GM12874 (cell line): ENCODE measurements around the gene CTSD.

Experiments
- TF ChIP-seq, protein P1 (sequence below): IDR thresholded peaks from 2 replicates; pipeline ENCODE4 v1.5.1; 2011; ENCODE audit warnings: low read depth, mild to moderate bottlenecking, control low read depth, low read length, moderate library complexity; ENCODE audit not compliant: insufficient read depth

CTSD gene

GRCh38 chr11:1740786-1741530 lies 22.8 kb downstream of the CTSD start:
- TF ChIP-seq, protein P1, sequence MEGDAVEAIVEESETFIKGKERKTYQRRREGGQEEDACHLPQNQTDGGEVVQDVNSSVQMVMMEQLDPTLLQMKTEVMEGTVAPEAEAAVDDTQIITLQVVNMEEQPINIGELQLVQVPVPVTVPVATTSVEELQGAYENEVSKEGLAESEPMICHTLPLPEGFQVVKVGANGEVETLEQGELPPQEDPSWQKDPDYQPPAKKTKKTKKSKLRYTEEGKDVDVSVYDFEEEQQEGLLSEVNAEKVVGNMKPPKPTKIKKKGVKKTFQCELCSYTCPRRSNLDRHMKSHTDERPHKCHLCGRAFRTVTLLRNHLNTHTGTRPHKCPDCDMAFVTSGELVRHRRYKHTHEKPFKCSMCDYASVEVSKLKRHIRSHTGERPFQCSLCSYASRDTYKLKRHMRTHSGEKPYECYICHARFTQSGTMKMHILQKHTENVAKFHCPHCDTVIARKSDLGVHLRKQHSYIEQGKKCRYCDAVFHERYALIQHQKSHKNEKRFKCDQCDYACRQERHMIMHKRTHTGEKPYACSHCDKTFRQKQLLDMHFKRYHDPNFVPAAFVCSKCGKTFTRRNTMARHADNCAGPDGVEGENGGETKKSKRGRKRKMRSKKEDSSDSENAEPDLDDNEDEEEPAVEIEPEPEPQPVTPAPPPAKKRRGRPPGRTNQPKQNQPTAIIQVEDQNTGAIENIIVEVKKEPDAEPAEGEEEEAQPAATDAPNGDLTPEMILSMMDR, result no peak

- TF ChIP-seq, protein P1, result no peak
These were observed 24.2 kb downstream of the CTSD start for GRCh38 chr11:1739576-1739975.

- TF ChIP-seq, protein P1, result no peak
These were observed 25.3 kb downstream of the CTSD start for GRCh38 chr11:1738380-1738779.

- TF ChIP-seq, protein P1, result no peak
These were observed 26.5 kb downstream of the CTSD start for GRCh38 chr11:1737080-1737757.

- TF ChIP-seq, protein P1, result no peak
These were observed 27.2 kb downstream of the CTSD start for GRCh38 chr11:1736447-1736992.

- TF ChIP-seq, protein P1, result no peak
These were observed 28.5 kb downstream of the CTSD start for GRCh38 chr11:1735271-1735670.

GRCh38 chr11:1734641-1735081 lies 29.1 kb downstream of the CTSD start:
- TF ChIP-seq, protein P1, result no peak
